Activated CD4-positive, alpha-beta T cell treated with anti-CD3 and anti-CD28 coated beads for 36 hours (primary cell): Measurements from ENCODE around the gene CCNYL1. TPM values are rescaled to one million over a fixed set of nuclear protein-coding genes. Genes with fewer than 3 reads are reported as not detected.
"Not testable (repeated sequence)": the region's sequence is repeated elsewhere in the genome, so short reads cannot be mapped to it uniquely, and the experiment has no call there.

Experiments used
- ATAC-seq: fragments of 200-7000 bp; cut with Tn5 transposase; one replicate; pipeline ENCODE4 v1.10.0; 2021; ENCODE audit warnings: mild to moderate bottlenecking, moderate library complexity
- CTCF ChIA-PET: fragments of 350-600 bp; sonication (Branson Sonifier 250); formaldehyde crosslinking; loops from one replicate; lab custom pipeline; 2021; ENCODE audit warnings: antibody characterized with exemption; lab: Charles Lee
- POLR2A ChIA-PET: fragments of 350-600 bp; sonication (Branson Sonifier 250); formaldehyde crosslinking; loops from one replicate; lab custom pipeline; 2021; ENCODE audit warnings: antibody characterized with exemption, inconsistent platforms; lab: Charles Lee
- DNase-seq: peaks from one replicate; pipeline ENCODE4 v3.0.0-alpha.2; 2020
- H3K27ac Mint-ChIP-seq: one replicate; pipeline ENCODE4 v1.8.0; 2021; ENCODE audit warnings: mixed read lengths
- H3K27me3 Mint-ChIP-seq: one replicate; pipeline ENCODE4 v1.8.0; 2021; ENCODE audit warnings: mixed read lengths
- H3K36me3 Mint-ChIP-seq: one replicate; pipeline ENCODE4 v1.8.0; 2021; ENCODE audit warnings: low read depth, mixed read lengths
- H3K4me1 Mint-ChIP-seq: one replicate; pipeline ENCODE4 v1.8.0; 2021; ENCODE audit warnings: mixed read lengths
- H3K4me3 Mint-ChIP-seq: one replicate; pipeline ENCODE4 v1.8.0; 2021; ENCODE audit warnings: mild to moderate bottlenecking, moderate library complexity, mixed read lengths
- H3K9me3 Mint-ChIP-seq: one replicate; pipeline ENCODE4 v1.8.0; 2021; ENCODE audit warnings: low read depth, mixed read lengths
- intact Hi-C, 2 experiments: fragments of 100-400 bp; cut with DNase I in 1 of 2; cut with micrococcal nuclease in 1 of 2; formaldehyde crosslinking; loops; one replicate each; pipeline versions ENCODE4 v1.14.2 to v1.15.1; 2022 to 2024; cut with DNase I, micrococcal nuclease
- total RNA-seq, 2 experiments: library from RNA; stranded (reverse); gene quantifications; one replicate each; pipeline ENCODE4 v1.2.3, GENCODE V29; 2021

The CCNYL1 gene
- total RNA-seq, 2 experiments from 2014 or later, result 4.0 to 5.5 TPM

GRCh38 chr2:207735513-207735859, 24.0 kb downstream of the CCNYL1 start:
- POLR2A ChIA-PET, H3K27ac Mint-ChIP-seq, H3K4me1 Mint-ChIP-seq, DNase-seq, H3K27me3 Mint-ChIP-seq, H3K4me3 Mint-ChIP-seq, ATAC-seq, CTCF ChIA-PET, intact Hi-C loops, H3K9me3 Mint-ChIP-seq: not testable (repeated sequence)
- H3K36me3 Mint-ChIP-seq, result peaks cover 14% of the 10 kb centered on the region

- POLR2A ChIA-PET, result interaction anchor here (0.6 kb wide), 1 partner anchor 299 kb away, joined by 3 read pairs; no protein-coding TSS in a partner anchor
- no peaks in the 10 kb centered on the region for H3K36me3 Mint-ChIP-seq
- intact Hi-C loops, result no loop called here
- H3K4me1 Mint-ChIP-seq, result no peaks in the 10 kb centered on the region
- H3K27ac Mint-ChIP-seq, result no peak overlapping the region
- no peak overlapping the region for H3K4me3 Mint-ChIP-seq
- H3K27me3 Mint-ChIP-seq, result no peaks in the 10 kb centered on the region
- no peaks in the 10 kb centered on the region for H3K9me3 Mint-ChIP-seq
- no peak for DNase-seq
- ATAC-seq, result no peak
- CTCF ChIA-PET, result interaction anchor here (0.6 to 5.0 kb wide), 8 partner anchors 11 to 357 kb away, joined by 3 to 57 read pairs (median 3); partner anchors contain the start of gene METTL21A
Observed at GRCh38 chr2:207743514-207743913, 32.1 kb downstream of the CCNYL1 start.

GRCh38 chr2:207744050-207744449, 32.6 kb downstream of the CCNYL1 start:
- ChIA-PET CTCF (interaction anchor here (0.6 to 5.0 kb wide), 7 partner anchors 11 to 297 kb away, joined by 3 to 57 read pairs (median 3); partner anchors contain the start of gene METTL21A), POLR2A (no interaction called here)
- DNase-seq, result no peak
- intact Hi-C loops, result no loop called here
- Mint-ChIP-seq H3K4me1 (no peaks in the 10 kb centered on the region), H3K36me3 (no peaks in the 10 kb centered on the region), H3K4me3 (no peak overlapping the region), H3K27me3 (no peaks in the 10 kb centered on the region), H3K27ac (no peak overlapping the region), H3K9me3 (no peaks in the 10 kb centered on the region)
- no peak for ATAC-seq

GRCh38 chr2:207744451-207744850, 33.0 kb downstream of the CCNYL1 start:
- H3K4me1 Mint-ChIP-seq, result no peaks in the 10 kb centered on the region
- no peaks in the 10 kb centered on the region for H3K27me3 Mint-ChIP-seq
- ChIA-PET CTCF (interaction anchor here (0.6 to 5.3 kb wide), 7 partner anchors 24 to 348 kb away, joined by 3 to 57 read pairs (median 6); no protein-coding TSS in a partner anchor), POLR2A (no interaction called here)
- no peak for ATAC-seq
- no peak for DNase-seq
- H3K9me3 Mint-ChIP-seq, result no peaks in the 10 kb centered on the region
- H3K36me3 Mint-ChIP-seq, result no peaks in the 10 kb centered on the region
- H3K4me3 Mint-ChIP-seq, result no peak overlapping the region
- no peak overlapping the region for H3K27ac Mint-ChIP-seq
- intact Hi-C loops, result no loop called here

- POLR2A ChIA-PET, result no interaction called here
- intact Hi-C loops, result loop anchor here (1.0 to 5.0 kb wide), 4 partner anchors 227 to 326 kb away; no protein-coding TSS in a partner anchor
- no peaks in the 10 kb centered on the region for H3K27me3 Mint-ChIP-seq
- CTCF ChIA-PET, result interaction anchor here (0.6 to 5.3 kb wide), 27 partner anchors 9 to 367 kb away, joined by 3 to 57 read pairs (median 4); partner anchors contain the start of gene METTL21A
- ATAC-seq (peak; percentile 85), DNase-seq (peak; percentile 68)
- no peak overlapping the region for H3K27ac Mint-ChIP-seq
- H3K9me3 Mint-ChIP-seq, result no peaks in the 10 kb centered on the region
- peaks cover 3% of the 10 kb centered on the region for H3K36me3 Mint-ChIP-seq
- H3K4me1 Mint-ChIP-seq, result no peaks in the 10 kb centered on the region
- H3K4me3 Mint-ChIP-seq, result no peak overlapping the region
Observed at GRCh38 chr2:207746131-207746530, 34.7 kb downstream of the CCNYL1 start.

- DNase-seq, result no peak
- H3K9me3 Mint-ChIP-seq, result no peaks in the 10 kb centered on the region
- H3K4me1 Mint-ChIP-seq, result no peaks in the 10 kb centered on the region
- H3K27ac Mint-ChIP-seq, result no peak overlapping the region
- ChIA-PET POLR2A (no interaction called here), CTCF (interaction anchor here (0.6 to 5.3 kb wide), 7 partner anchors 8 to 553 kb away, joined by 3 to 36 read pairs (median 4); no protein-coding TSS in a partner anchor)
- peaks cover 5% of the 10 kb centered on the region for H3K36me3 Mint-ChIP-seq
- H3K27me3 Mint-ChIP-seq, result no peaks in the 10 kb centered on the region
- H3K4me3 Mint-ChIP-seq, result no peak overlapping the region
- intact Hi-C loops, result loop anchor here in 1 of 2 experiments (5.0 kb wide), 1 partner anchor 324 kb away; no protein-coding TSS in a partner anchor
- ATAC-seq, result no peak
Observed at GRCh38 chr2:207747653-207748560, 36.5 kb downstream of the CCNYL1 start.

GRCh38 chr2:207748993-207749392, 37.6 kb downstream of the CCNYL1 start:
- no peak overlapping the region for H3K27ac Mint-ChIP-seq
- CTCF ChIA-PET, result interaction anchor here (0.7 to 5.3 kb wide), 4 partner anchors 10 to 325 kb away, joined by 3 to 36 read pairs (median 14); no protein-coding TSS in a partner anchor
- peaks cover 5% of the 10 kb centered on the region for H3K36me3 Mint-ChIP-seq
- intact Hi-C loops, result loop anchor here in 1 of 2 experiments (5.0 kb wide), 1 partner anchor 323 kb away; no protein-coding TSS in a partner anchor
- ATAC-seq (no peak), DNase-seq (no peak)
- no peak overlapping the region for H3K4me3 Mint-ChIP-seq
- POLR2A ChIA-PET, result no interaction called here
- H3K9me3 Mint-ChIP-seq, result no peaks in the 10 kb centered on the region
- H3K4me1 Mint-ChIP-seq, result no peaks in the 10 kb centered on the region
- no peaks in the 10 kb centered on the region for H3K27me3 Mint-ChIP-seq

GRCh38 chr2:207749873-207750272, 38.4 kb downstream of the CCNYL1 start:
- Mint-ChIP-seq H3K4me1 (no peaks in the 10 kb centered on the region), H3K36me3 (peaks cover 5% of the 10 kb centered on the region), H3K27me3 (no peaks in the 10 kb centered on the region), H3K4me3 (no peak overlapping the region), H3K27ac (no peak overlapping the region), H3K9me3 (no peaks in the 10 kb centered on the region)
- intact Hi-C loops, result loop anchor here in 1 of 2 experiments (5.0 kb wide), 1 partner anchor 322 kb away; no protein-coding TSS in a partner anchor
- no peak for DNase-seq
- no peak for ATAC-seq
- POLR2A ChIA-PET, result no interaction called here
- CTCF ChIA-PET, result interaction anchor here (0.6 to 4.1 kb wide), 4 partner anchors 10 to 291 kb away, joined by 3 to 25 read pairs (median 4); no protein-coding TSS in a partner anchor

GRCh38 chr2:207750345-207750744, 38.9 kb downstream of the CCNYL1 start:
- CTCF ChIA-PET, result interaction anchor here (0.6 to 4.1 kb wide), 5 partner anchors 9 to 291 kb away, joined by 3 to 25 read pairs (median 3); no protein-coding TSS in a partner anchor
- intact Hi-C loops, result no loop called here
- Mint-ChIP-seq H3K27ac (no peak overlapping the region), H3K27me3 (no peaks in the 10 kb centered on the region), H3K9me3 (no peaks in the 10 kb centered on the region), H3K36me3 (peaks cover 5% of the 10 kb centered on the region), H3K4me1 (no peaks in the 10 kb centered on the region), H3K4me3 (no peak overlapping the region)
- DNase-seq (no peak), ATAC-seq (no peak)
- POLR2A ChIA-PET, result no interaction called here

GRCh38 chr2:207750876-207751275, 39.4 kb downstream of the CCNYL1 start:
- POLR2A ChIA-PET, result no interaction called here
- intact Hi-C loops, result no loop called here
- DNase-seq, result no peak

GRCh38 chr2:207753688-207754087, 42.2 kb downstream of the CCNYL1 start:
- H3K36me3 Mint-ChIP-seq, H3K27ac Mint-ChIP-seq, H3K4me1 Mint-ChIP-seq, H3K4me3 Mint-ChIP-seq, H3K27me3 Mint-ChIP-seq, DNase-seq, POLR2A ChIA-PET, H3K9me3 Mint-ChIP-seq, intact Hi-C loops, ATAC-seq: not testable (repeated sequence)
- CTCF ChIA-PET, result interaction anchor here (1.5 to 3.3 kb wide), 2 partner anchors 7 to 287 kb away, joined by 4 to 10 read pairs; no protein-coding TSS in a partner anchor

More at GRCh38 chr2:207750876-207751275, 39.4 kb downstream of the CCNYL1 start:
- CTCF ChIA-PET, result interaction anchor here (1.0 to 4.1 kb wide), 2 partner anchors 114 to 290 kb away, joined by 3 to 25 read pairs; no protein-coding TSS in a partner anchor
- H3K27me3 Mint-ChIP-seq, result no peaks in the 10 kb centered on the region
- no peak for ATAC-seq
- H3K4me3 Mint-ChIP-seq, result no peak overlapping the region
- H3K27ac Mint-ChIP-seq, result no peak overlapping the region
- H3K9me3 Mint-ChIP-seq, result no peaks in the 10 kb centered on the region
- H3K36me3 Mint-ChIP-seq, result peaks cover 5% of the 10 kb centered on the region
- no peaks in the 10 kb centered on the region for H3K4me1 Mint-ChIP-seq
